Gastroesophageal sphincter (tissue), 3 donors: ENCODE measurements around the gene VPS33B.

Source experiments
- EP300 ChIP-seq: sonication (generic); formaldehyde crosslinking; IDR thresholded peaks from one replicate; pipeline ENCODE4 v1.6.1; 2017; ENCODE audit warnings: antibody characterized with exemption, mild to moderate bottlenecking
- POLR2A ChIP-seq, 2 donors: fragments of 450-650 bp; IDR thresholded peaks; one replicate each; pipeline ENCODE4 v1.6.1; 2017; ENCODE audit warnings: antibody characterized with exemption in 2 of 2, mild to moderate bottlenecking in 2 of 2, moderate library complexity in 1 of 2
- POLR2AphosphoS5 ChIP-seq: sonication (generic); formaldehyde crosslinking; IDR thresholded peaks from one replicate; pipeline ENCODE4 v1.6.1; 2017; ENCODE audit warnings: antibody characterized with exemption
- TF ChIP-seq, protein P1 (sequence below), 4 experiments: fragments of 200-600 bp in 2 of 4; fragments of 450-650 bp in 2 of 4; sonication (generic) in 1 of 4; IDR thresholded peaks; one replicate each; pipeline ENCODE4 v1.5.1; 2017 to 2019; ENCODE audit warnings: antibody characterized with exemption in 4 of 4, mild to moderate bottlenecking in 2 of 4, moderate library complexity in 2 of 4

DNA sequence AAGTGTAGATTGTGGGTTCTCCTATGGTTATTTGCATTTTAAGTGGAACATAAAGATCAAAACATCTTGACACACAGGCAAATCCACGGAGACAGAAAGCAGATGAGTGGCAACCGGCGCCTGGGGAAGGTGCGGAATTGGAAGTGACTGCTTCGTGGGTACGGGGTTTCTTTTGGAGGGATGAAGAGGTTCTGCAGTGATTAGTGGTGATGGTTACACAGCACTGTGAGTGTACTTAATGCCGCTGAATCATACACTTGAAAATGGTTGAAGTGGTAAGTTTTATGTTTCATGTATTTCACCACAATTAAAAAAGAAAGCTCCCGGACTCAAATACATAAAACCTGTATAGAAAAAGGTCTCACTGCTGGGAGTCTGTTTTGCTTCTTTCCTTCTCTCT, 18.5 kb upstream of the VPS33B start:
- TF ChIP-seq, protein P1, sequence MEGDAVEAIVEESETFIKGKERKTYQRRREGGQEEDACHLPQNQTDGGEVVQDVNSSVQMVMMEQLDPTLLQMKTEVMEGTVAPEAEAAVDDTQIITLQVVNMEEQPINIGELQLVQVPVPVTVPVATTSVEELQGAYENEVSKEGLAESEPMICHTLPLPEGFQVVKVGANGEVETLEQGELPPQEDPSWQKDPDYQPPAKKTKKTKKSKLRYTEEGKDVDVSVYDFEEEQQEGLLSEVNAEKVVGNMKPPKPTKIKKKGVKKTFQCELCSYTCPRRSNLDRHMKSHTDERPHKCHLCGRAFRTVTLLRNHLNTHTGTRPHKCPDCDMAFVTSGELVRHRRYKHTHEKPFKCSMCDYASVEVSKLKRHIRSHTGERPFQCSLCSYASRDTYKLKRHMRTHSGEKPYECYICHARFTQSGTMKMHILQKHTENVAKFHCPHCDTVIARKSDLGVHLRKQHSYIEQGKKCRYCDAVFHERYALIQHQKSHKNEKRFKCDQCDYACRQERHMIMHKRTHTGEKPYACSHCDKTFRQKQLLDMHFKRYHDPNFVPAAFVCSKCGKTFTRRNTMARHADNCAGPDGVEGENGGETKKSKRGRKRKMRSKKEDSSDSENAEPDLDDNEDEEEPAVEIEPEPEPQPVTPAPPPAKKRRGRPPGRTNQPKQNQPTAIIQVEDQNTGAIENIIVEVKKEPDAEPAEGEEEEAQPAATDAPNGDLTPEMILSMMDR (IDR thresholded peaks at IDR 0.05) = no peak
- TF ChIP-seq POLR2AphosphoS5 (no peak), POLR2A (IDR thresholded peaks at IDR 0.05) (no peak), EP300 (no peak)
